RWPE1 (cell line): ENCODE measurements around the gene GPN1.
A peak's percentile ranks its signal among the peaks of the same experiment; 100 is the strongest.

Experiments
- CTCF ChIA-PET: fragments of 350-600 bp; sonication (Branson Sonifier 250); formaldehyde crosslinking; extraction: SDS; loops from one replicate; lab custom pipeline; 2021; lab: Yijun Ruan, JAX
- POLR2A ChIA-PET: fragments of 400-600 bp; formaldehyde crosslinking; extraction: SDS; loops from one replicate; lab custom pipeline; 2020; ENCODE audit warnings: antibody characterized with exemption; ENCODE audit not compliant: low non-redundant PET; lab: Yijun Ruan, JAX
- DNase-seq: peaks from one replicate; pipeline ENCODE4 v3.0.0; 2012; ENCODE audit warnings: low spot score
- H3K27ac ChIP-seq: fragments of 450-650 bp; 2 replicates; pipeline ENCODE4 v1.5.1; 2017
- TF ChIP-seq, protein P1 (sequence below): fragments of 450-650 bp; conservative IDR thresholded peaks from 2 replicates; pipeline ENCODE4 v1.5.1; 2017; ENCODE audit warnings: low read depth, mild to moderate bottlenecking

GPN1 gene

DNA sequence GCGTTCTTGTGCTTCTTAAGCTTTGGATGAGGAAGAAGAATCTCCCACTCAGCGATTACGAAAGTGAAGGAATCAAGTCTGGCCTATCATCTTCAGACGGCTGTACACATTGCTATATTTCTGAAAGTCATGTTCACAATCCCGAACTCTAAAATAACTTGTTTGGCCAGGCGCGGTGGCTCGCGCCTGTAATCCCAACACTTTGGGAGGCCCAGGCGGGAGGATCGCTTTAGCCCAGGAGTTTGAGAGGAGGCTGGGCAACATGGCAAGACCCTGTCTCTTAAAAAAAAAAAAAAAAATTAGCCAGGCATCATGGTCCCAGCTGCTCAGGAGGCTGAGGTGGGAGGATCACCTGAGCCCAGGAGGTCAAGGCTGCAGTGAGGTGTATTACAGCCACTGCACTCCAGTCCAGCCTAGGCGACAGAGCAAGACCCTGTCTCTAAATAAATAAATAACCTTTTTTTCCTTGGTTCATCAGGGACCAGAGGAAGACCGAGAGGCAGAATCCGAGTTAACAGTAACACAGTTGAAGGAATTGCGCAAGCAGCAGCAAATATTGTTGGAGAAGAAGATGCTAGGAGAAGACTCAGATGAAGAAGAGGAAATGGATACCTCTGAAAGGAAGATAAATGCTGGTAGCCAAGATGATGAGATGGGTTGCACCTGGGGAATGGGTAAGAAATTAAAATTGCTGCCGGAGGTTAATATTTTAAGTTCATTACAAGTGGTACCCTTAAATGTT is 35.9 kb downstream of the GPN1 start:
- H3K27ac ChIP-seq = peak overlapping the region; percentile 94
- ChIA-PET CTCF (interaction anchor here (0.5 kb wide), 1 partner anchor 259 kb away, joined by 7 read pairs; no protein-coding TSS in a partner anchor), POLR2A (no interaction called here)
- TF ChIP-seq, protein P1, sequence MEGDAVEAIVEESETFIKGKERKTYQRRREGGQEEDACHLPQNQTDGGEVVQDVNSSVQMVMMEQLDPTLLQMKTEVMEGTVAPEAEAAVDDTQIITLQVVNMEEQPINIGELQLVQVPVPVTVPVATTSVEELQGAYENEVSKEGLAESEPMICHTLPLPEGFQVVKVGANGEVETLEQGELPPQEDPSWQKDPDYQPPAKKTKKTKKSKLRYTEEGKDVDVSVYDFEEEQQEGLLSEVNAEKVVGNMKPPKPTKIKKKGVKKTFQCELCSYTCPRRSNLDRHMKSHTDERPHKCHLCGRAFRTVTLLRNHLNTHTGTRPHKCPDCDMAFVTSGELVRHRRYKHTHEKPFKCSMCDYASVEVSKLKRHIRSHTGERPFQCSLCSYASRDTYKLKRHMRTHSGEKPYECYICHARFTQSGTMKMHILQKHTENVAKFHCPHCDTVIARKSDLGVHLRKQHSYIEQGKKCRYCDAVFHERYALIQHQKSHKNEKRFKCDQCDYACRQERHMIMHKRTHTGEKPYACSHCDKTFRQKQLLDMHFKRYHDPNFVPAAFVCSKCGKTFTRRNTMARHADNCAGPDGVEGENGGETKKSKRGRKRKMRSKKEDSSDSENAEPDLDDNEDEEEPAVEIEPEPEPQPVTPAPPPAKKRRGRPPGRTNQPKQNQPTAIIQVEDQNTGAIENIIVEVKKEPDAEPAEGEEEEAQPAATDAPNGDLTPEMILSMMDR = no peak
- DNase-seq = no peak

DNA sequence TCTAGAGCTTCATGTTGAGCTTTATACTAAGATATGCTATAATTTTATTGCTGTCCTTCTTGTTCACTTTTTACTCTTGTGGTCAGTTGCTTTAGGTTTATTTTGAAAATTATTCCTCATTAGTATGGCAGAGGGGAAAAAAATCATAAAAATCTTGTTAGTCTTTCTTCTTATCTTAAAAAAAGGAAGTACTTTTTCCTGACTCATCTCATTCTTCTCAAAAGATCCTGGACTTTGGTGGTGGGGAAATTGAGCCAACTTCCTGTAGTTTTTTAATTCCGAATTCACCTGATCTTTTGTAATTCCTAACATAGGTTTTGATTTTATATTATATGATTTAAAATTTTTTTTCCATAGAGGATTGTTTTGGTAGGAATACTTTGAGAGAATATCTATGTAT is 38.6 kb downstream of the GPN1 start:
- no peak for DNase-seq
- no peak overlapping the region for H3K27ac ChIP-seq
- TF ChIP-seq, protein P1 = no peak

DNA sequence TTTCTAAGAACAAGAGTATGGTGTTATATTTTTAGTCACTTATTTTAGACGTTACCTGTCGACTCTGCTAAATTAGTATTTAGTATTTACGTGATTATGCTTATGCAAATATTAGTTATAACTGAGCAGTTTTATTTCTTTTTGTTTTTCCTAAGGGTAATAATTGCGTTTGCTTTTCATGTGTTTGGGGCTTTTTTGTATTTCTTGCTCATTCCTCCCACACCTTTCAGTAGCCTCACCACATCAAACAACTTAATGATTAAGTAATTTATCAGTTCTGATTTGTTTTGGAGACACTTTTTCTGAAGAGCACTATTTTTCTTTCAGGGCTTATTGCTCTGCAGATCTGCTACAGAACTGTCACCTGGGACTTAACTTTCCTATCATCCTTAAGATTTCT is 42.4 kb downstream of the GPN1 start:
- ChIA-PET CTCF (no interaction called here), POLR2A (no interaction called here)
- TF ChIP-seq, protein P1 = no peak
- no peak for DNase-seq
- H3K27ac ChIP-seq = no peak overlapping the region

More for the DNA sequence above, 38.6 kb downstream of the GPN1 start:
- CTCF ChIA-PET = no interaction called here
- POLR2A ChIA-PET = no interaction called here

DNA sequence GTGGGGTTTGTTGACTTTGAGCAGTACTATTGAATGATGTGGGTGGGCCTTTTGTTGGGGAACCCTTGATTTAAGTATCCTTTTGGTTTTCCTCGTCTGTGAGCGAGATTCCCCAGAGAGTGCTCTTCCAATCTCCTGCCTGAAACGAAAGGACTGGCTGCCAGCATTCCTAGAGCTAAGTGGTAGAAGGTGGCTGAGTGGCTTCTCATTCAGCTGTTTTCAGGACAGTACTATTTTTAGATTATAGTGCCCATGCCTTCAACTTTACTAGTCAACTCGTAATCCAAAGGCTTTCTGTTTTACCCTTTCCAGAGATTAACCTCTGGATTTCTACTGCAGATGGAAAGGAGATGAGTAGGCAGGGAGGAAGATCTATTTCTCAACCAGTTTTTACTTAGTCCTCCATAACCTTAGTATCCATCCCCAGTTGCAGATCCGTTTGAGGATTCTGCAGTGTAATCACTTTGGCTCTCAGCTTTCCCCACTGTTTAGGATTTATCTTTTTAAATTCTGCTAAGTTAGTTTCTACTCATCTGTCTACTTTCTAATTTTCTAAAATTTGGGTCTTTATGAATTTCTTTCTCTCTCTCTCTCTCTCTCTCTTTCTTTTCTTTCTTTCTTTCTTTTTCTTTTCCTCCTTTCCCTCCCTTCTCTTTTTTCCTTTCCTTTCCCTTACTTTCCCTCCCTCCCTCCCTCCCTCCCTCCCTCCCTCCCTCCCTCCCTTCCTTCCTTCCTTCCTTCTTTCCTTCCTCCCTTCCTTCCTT is 44.1 kb downstream of the GPN1 start:
- no peak overlapping the region for H3K27ac ChIP-seq
- ChIA-PET POLR2A (no interaction called here), CTCF (no interaction called here)
- TF ChIP-seq, protein P1 = no peak
- no peak for DNase-seq

DNA sequence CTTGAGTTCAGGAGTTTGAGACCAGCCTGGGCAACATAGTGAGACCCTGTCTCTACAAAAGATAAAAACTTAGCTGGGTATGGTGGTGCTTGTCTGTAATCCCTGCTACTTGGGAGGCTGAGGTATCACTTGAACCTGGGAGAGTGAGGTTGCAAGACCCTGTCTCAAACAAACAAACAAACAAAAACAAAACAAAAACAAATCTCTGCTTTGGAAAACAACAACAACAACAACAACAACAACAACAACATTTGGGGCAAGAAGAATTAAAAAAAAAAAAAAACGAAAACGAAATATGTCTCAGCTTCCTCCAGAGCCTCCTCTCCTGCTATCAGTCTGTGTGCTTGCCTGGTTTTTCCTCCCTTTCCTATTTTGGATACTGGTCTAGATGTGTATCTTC is 51.7 kb downstream of the GPN1 start:
- ChIA-PET POLR2A (no interaction called here), CTCF (no interaction called here)
- DNase-seq = no peak
- TF ChIP-seq, protein P1 = no peak
- H3K27ac ChIP-seq = no peak overlapping the region

DNA sequence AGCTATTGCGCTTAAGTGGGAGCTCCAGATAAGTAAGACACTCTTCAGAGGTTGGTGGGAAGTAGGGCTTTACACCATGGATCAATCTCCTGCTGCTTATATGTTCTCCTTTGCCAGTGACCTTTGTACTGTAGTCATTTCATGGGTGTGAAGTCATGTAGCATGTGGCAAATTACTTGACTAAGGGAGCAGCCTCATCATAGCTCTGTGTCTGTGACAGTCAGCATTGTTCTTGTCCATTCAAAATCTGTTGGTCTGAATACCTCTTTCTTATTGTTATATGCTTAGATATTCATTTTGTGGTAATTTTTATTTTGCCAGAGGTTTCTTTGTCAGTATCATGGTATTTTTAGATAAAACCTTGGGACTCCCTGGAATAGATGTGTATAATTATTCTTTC is 53.0 kb downstream of the GPN1 start:
- CTCF ChIA-PET = interaction anchor here (0.6 kb wide), 1 partner anchor 251 kb away, joined by 3 read pairs; no protein-coding TSS in a partner anchor
- TF ChIP-seq, protein P1 = no peak
- H3K27ac ChIP-seq = no peak overlapping the region
- DNase-seq = no peak
- POLR2A ChIA-PET = interaction anchor here (0.6 kb wide), 1 partner anchor 709 kb away, joined by 4 read pairs; no protein-coding TSS in a partner anchor

DNA sequence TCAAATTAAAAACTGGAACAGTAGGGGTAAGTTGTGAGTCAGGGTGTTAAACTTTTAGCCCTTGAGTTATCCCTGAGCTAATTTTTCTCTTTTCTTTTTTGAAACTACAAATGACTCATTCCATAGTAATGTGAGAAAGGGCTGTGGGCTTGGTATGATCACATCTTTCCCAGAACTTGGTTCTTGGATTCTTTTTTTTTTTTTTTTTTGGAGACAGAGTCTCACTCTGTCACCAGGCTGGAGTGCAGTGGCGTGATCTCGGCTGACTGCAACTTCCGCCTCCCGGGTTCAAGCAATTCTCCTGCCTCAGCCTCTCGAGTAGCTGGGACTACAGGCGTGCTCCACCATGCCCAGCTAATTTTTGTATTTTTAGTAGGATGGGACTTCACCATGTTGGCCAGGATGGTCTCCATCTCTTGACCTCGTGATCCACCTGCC is 53.5 kb downstream of the GPN1 start:
- peak overlapping the region; percentile 89 for H3K27ac ChIP-seq
- CTCF ChIA-PET = interaction anchor here (0.6 to 1.0 kb wide), 6 partner anchors 22 to 628 kb away, joined by 3 to 7 read pairs (median 4); no protein-coding TSS in a partner anchor
- DNase-seq = peak; percentile 92
- POLR2A ChIA-PET = interaction anchor here (0.6 kb wide), 1 partner anchor 709 kb away, joined by 4 read pairs; no protein-coding TSS in a partner anchor
